ENCODE data around the gene APBB1. TPM values are rescaled to one million over a fixed set of nuclear protein-coding genes. Genes with fewer than 3 reads are reported as not detected.

Gene APBB1
- total RNA-seq, 2 donors from 2014 or later: 6.6 to 10.2 TPM

DNA sequence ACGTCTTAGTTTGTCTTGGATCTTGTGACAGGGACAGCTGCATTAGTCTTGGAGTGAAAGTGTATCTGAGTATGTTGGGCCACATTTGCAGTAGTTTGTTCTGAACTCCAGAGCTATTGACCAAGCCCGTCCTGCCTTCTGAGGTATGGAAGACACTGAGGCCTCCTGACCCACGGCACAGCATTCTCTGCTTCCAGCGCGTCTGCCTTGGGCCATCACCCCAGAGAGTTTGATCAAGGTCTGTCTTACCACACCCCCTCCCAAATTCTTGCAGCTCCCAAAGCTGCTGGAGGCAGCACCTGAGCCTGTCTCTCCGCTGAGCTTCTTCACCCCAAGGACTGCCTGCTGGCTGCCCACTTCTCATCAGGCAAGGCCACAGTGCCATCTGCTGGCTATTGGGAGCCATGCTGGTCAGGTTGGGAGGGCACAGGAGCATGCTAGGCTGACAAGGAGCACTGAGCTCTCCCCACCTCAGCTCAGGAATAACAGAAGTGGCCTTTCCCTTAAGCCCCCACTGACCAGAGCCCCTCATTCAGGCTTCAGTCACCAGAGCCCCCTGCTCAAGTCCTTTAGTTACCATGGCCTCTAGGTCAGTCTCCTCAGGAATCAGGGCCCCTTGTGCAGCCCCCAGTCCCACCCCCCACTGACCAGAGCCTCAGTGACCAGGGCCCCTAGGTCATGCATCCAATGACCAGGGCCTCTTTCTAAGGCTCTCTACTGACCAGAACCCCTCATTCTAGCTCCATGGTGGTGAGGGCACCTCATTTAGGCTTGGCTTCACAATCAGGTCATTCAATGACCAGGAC, 55.8 kb downstream of the APBB1 start:
- Histone ChIP-seq H3K4me1 (no peaks in the 10 kb centered on the region), H3K27me3 (no peaks in the 10 kb centered on the region), H3K36me3 (no peaks in the 10 kb centered on the region), H3K27ac (no peak overlapping the region), H3K9me3 (no peaks in the 10 kb centered on the region), H3K9ac (ENCODE audit: low read depth in 2 of 2, low read length in 2 of 2) (no peak overlapping the region), H3K4me3 (no peak overlapping the region)
- peak; percentile 74 for DNase-seq
- intact Hi-C loops (cut with DNase I): no loop called here
- peak; percentile 77 for TF ChIP-seq CTCF (IDR thresholded peaks at IDR 0.05)

DNA sequence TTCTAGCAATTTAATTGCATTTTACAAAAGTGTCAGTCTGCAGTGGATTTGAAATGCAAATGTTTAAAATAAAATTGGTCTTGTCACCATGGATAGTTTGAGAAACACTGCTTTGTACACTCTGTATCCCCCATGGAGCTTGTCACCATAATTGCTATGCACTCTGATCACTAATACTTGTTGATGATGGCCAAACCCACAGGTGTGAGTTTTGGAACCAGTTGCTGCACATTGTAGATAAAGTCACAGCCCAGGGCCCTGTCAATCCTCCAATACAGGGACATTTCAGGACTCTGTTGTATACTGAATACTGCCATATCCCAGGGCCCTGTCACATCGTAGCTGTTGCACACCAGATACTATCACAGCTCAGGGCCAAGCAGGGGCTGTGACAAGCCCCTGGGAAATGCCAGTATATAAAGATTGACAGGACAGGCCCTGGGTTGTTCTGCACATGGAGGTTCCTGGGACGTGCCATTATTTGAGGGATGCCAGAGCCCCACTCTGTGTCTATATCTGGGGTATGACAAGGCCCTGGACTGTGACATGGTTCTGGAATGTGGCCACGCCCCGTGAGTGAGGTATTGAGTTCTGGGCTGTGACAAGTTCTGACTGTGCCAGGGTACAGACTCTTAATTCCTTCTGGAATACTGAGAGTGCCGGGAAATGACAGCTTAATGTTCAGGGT, 56.6 kb downstream of the APBB1 start:
- DNase-seq: no peak
- Histone ChIP-seq H3K27me3 (no peaks in the 10 kb centered on the region), H3K9me3 (no peaks in the 10 kb centered on the region), H3K4me3 (no peak overlapping the region), H3K9ac (ENCODE audit: low read depth in 2 of 2, low read length in 2 of 2) (no peak overlapping the region), H3K27ac (no peak overlapping the region), H3K36me3 (no peaks in the 10 kb centered on the region), H3K4me1 (no peaks in the 10 kb centered on the region)
- no peak for TF ChIP-seq CTCF (IDR thresholded peaks at IDR 0.05)
- intact Hi-C loops (cut with DNase I): no loop called here

DNA sequence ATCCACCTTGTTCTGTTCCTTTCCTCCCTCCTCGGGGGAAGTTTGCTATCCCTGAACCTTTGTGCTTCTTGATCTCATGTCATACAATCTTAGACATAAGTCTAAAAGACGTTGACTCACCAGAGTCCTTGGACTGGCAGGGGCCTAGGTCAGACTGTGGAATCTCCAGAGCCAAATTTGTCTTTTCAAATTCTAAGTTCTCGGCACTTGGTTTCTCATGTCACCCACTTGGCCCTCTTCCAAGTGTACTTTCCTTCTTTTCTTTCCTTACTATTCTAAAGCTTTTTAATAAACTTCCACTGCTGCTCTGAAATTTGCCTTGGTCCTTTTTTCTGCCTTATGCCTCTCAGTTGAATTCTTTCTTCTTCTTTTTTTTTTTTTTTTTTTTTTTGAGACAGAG, 58.7 kb downstream of the APBB1 start:
- no peak overlapping the region for H3K4me3 ChIP-seq
- no peak for DNase-seq
- no peaks in the 10 kb centered on the region for H3K27me3 ChIP-seq
- no peaks in the 10 kb centered on the region for H3K4me1 ChIP-seq
- intact Hi-C loops (cut with DNase I): no loop called here
- no peaks in the 10 kb centered on the region for H3K36me3 ChIP-seq
- no peak overlapping the region for H3K27ac ChIP-seq
- TF ChIP-seq CTCF (IDR thresholded peaks at IDR 0.05): no peak
- H3K9me3 ChIP-seq: no peaks in the 10 kb centered on the region
- peak overlapping the region in 1 of 2 donors; percentile 19 for H3K9ac ChIP-seq (ENCODE audit: low read depth in 2 of 2, low read length in 2 of 2)

GRCh38 chr11:6357222-6357621, 61.7 kb downstream of the APBB1 start:
- H3K36me3 ChIP-seq: no peaks in the 10 kb centered on the region
- H3K27me3 ChIP-seq: no peaks in the 10 kb centered on the region
- DNase-seq: peak; percentile 27
- no peak overlapping the region for H3K4me3 ChIP-seq
- intact Hi-C loops (cut with DNase I): loop anchor here (10.0 kb wide), 1 partner anchor 62 kb away; no protein-coding TSS in a partner anchor
- no peaks in the 10 kb centered on the region for H3K9me3 ChIP-seq
- no peak overlapping the region for H3K9ac ChIP-seq (ENCODE audit: low read depth in 2 of 2, low read length in 2 of 2)
- peak overlapping the region; percentile 9 for H3K27ac ChIP-seq
- TF ChIP-seq CTCF (IDR thresholded peaks at IDR 0.05): no peak
- no peaks in the 10 kb centered on the region for H3K4me1 ChIP-seq

GRCh38 chr11:6356503-6357055, 62.3 kb downstream of the APBB1 start:
- no peak overlapping the region for H3K27ac ChIP-seq
- no peak for DNase-seq
- no peaks in the 10 kb centered on the region for H3K9me3 ChIP-seq
- no peaks in the 10 kb centered on the region for H3K27me3 ChIP-seq
- no peaks in the 10 kb centered on the region for H3K4me1 ChIP-seq
- H3K36me3 ChIP-seq: no peaks in the 10 kb centered on the region
- intact Hi-C loops (cut with DNase I): loop anchor here (10.0 kb wide), 1 partner anchor 62 kb away; no protein-coding TSS in a partner anchor
- H3K4me3 ChIP-seq: no peak overlapping the region
- TF ChIP-seq CTCF (IDR thresholded peaks at IDR 0.05): no peak
- no peak overlapping the region for H3K9ac ChIP-seq (ENCODE audit: low read depth in 2 of 2, low read length in 2 of 2)

Data from colonic mucosa (tissue), 4 donors.